Activated CD4-positive, alpha-beta T cell treated with anti-CD3 and anti-CD28 coated beads, Interleukin-2, amount 10 ng/mL, durations not matched to agents 7 days and 5 days (primary cell): ENCODE measurements around the gene EGLN1. TPM values are rescaled to one million over a fixed set of nuclear protein-coding genes. Genes with fewer than 3 reads are reported as not detected.

Experiments used
- CTCF ChIA-PET: fragments of 350-600 bp; sonication (Branson Sonifier 250); formaldehyde crosslinking; loops from one replicate; lab custom pipeline; 2021; ENCODE audit warnings: antibody characterized with exemption; lab: Charles Lee
- POLR2A ChIA-PET: fragments of 350-600 bp; sonication (Branson Sonifier 250); formaldehyde crosslinking; loops from one replicate; lab custom pipeline; 2021; ENCODE audit warnings: antibody characterized with exemption; lab: Charles Lee
- DNase-seq: peaks from one replicate; pipeline ENCODE4 v3.0.0-alpha.2; 2020
- H3K27ac Mint-ChIP-seq: one replicate; pipeline ENCODE4 v1.8.0; 2021; ENCODE audit warnings: mild to moderate bottlenecking, moderate library complexity, mixed read lengths
- H3K27me3 Mint-ChIP-seq: one replicate; pipeline ENCODE4 v1.8.0; 2021; ENCODE audit warnings: mixed read lengths
- H3K36me3 Mint-ChIP-seq: one replicate; pipeline ENCODE4 v1.8.0; 2021; ENCODE audit warnings: low read depth, mixed read lengths
- H3K4me1 Mint-ChIP-seq: one replicate; pipeline ENCODE4 v1.8.0; 2021; ENCODE audit warnings: mixed read lengths
- H3K4me3 Mint-ChIP-seq: one replicate; pipeline ENCODE4 v1.8.0; 2021; ENCODE audit warnings: mild to moderate bottlenecking, moderate library complexity, mixed read lengths
- H3K9me3 Mint-ChIP-seq: one replicate; pipeline ENCODE4 v1.8.0; 2021; ENCODE audit warnings: mixed read lengths
- total RNA-seq, 2 experiments: library from RNA; stranded (reverse); gene quantifications; one replicate each; pipeline ENCODE4 v1.2.3, GENCODE V29; 2021

EGLN1 gene
- total RNA-seq, 2 experiments from 2014 or later: 29.3 to 39.7 TPM

- peaks cover 8% of the 10 kb centered on the region for H3K4me1 Mint-ChIP-seq
- H3K27ac Mint-ChIP-seq: no peak overlapping the region
- H3K9me3 Mint-ChIP-seq: no peaks in the 10 kb centered on the region
Observed at GRCh38 chr1:231327617-231328016, 94.5 kb downstream of the EGLN1 start.

GRCh38 chr1:231326248-231326647 is 95.8 kb downstream of the EGLN1 start:
- Mint-ChIP-seq H3K4me3 (no peak overlapping the region), H3K27me3 (no peaks in the 10 kb centered on the region), H3K4me1 (peaks cover 4% of the 10 kb centered on the region), H3K9me3 (no peaks in the 10 kb centered on the region), H3K27ac (no peak overlapping the region), H3K36me3 (no peaks in the 10 kb centered on the region)
- POLR2A ChIA-PET: no interaction called here
- no peak for DNase-seq
- CTCF ChIA-PET: interaction anchor here (0.7 kb wide), 2 partner anchors 9 to 224 kb away, joined by 3 to 4 read pairs; no protein-coding TSS in a partner anchor

More at GRCh38 chr1:231327617-231328016, 94.5 kb downstream of the EGLN1 start:
- DNase-seq: no peak
- peaks cover 8% of the 10 kb centered on the region for H3K36me3 Mint-ChIP-seq
- CTCF ChIA-PET: interaction anchor here (1.6 kb wide), 1 partner anchor 10 kb away, joined by 5 read pairs; the partner anchor contains the start of genes EXOC8 and SPRTN
- no peak overlapping the region for H3K4me3 Mint-ChIP-seq
- POLR2A ChIA-PET: no interaction called here
- no peaks in the 10 kb centered on the region for H3K27me3 Mint-ChIP-seq

- Mint-ChIP-seq H3K36me3 (no peaks in the 10 kb centered on the region), H3K4me3 (no peak overlapping the region), H3K4me1 (peaks cover 2% of the 10 kb centered on the region), H3K27me3 (no peaks in the 10 kb centered on the region), H3K27ac (no peak overlapping the region), H3K9me3 (no peaks in the 10 kb centered on the region)
- ChIA-PET CTCF (interaction anchor here (1.2 to 1.5 kb wide), 2 partner anchors 11 to 13 kb away, joined by 4 read pairs; partner anchors contain the start of genes EXOC8 and SPRTN), POLR2A (no interaction called here)
- no peak for DNase-seq
Observed at GRCh38 chr1:231324660-231325059, 97.4 kb downstream of the EGLN1 start.

- H3K9me3 Mint-ChIP-seq: no peaks in the 10 kb centered on the region
- ChIA-PET CTCF (no interaction called here), POLR2A (no interaction called here)
- DNase-seq: no peak
- no peak overlapping the region for H3K27ac Mint-ChIP-seq
- H3K27me3 Mint-ChIP-seq: no peaks in the 10 kb centered on the region
- no peaks in the 10 kb centered on the region for H3K36me3 Mint-ChIP-seq
- H3K4me1 Mint-ChIP-seq: no peaks in the 10 kb centered on the region
- no peak overlapping the region for H3K4me3 Mint-ChIP-seq
Observed at GRCh38 chr1:231322880-231323530, 99.1 kb downstream of the EGLN1 start.

- Mint-ChIP-seq H3K27me3 (no peaks in the 10 kb centered on the region), H3K4me3 (no peak overlapping the region), H3K4me1 (peaks cover 3% of the 10 kb centered on the region), H3K36me3 (no peaks in the 10 kb centered on the region), H3K9me3 (no peaks in the 10 kb centered on the region), H3K27ac (no peak overlapping the region)
- POLR2A ChIA-PET: no interaction called here
- CTCF ChIA-PET: interaction anchor here (1.1 kb wide), 1 partner anchor 41 kb away, joined by 3 read pairs; no protein-coding TSS in a partner anchor
- DNase-seq: no peak
Observed at GRCh38 chr1:231319080-231319479, 103.0 kb downstream of the EGLN1 start.

- H3K27me3 Mint-ChIP-seq: no peaks in the 10 kb centered on the region
- H3K27ac Mint-ChIP-seq: no peak overlapping the region
- DNase-seq: no peak
- POLR2A ChIA-PET: no interaction called here
- H3K9me3 Mint-ChIP-seq: no peaks in the 10 kb centered on the region
- peaks cover 3% of the 10 kb centered on the region for H3K4me1 Mint-ChIP-seq
- CTCF ChIA-PET: interaction anchor here (1.1 kb wide), 1 partner anchor 41 kb away, joined by 3 read pairs; no protein-coding TSS in a partner anchor
- H3K36me3 Mint-ChIP-seq: no peaks in the 10 kb centered on the region
- no peak overlapping the region for H3K4me3 Mint-ChIP-seq
Observed at GRCh38 chr1:231318568-231318967, 103.5 kb downstream of the EGLN1 start.

GRCh38 chr1:231318015-231318355 is 104.1 kb downstream of the EGLN1 start:
- DNase-seq: no peak
- ChIA-PET POLR2A (no interaction called here), CTCF (interaction anchor here (1.1 to 3.0 kb wide), 2 partner anchors 20 to 40 kb away, joined by 3 to 14 read pairs; partner anchors contain the start of genes EXOC8 and SPRTN)
- Mint-ChIP-seq H3K27me3 (peaks cover 2% of the 10 kb centered on the region), H3K27ac (no peak overlapping the region), H3K36me3 (no peaks in the 10 kb centered on the region), H3K4me3 (no peak overlapping the region), H3K4me1 (peaks cover 3% of the 10 kb centered on the region), H3K9me3 (no peaks in the 10 kb centered on the region)

GRCh38 chr1:231317306-231318014 is 104.6 kb downstream of the EGLN1 start:
- peaks cover 2% of the 10 kb centered on the region for H3K27me3 Mint-ChIP-seq
- H3K9me3 Mint-ChIP-seq: no peaks in the 10 kb centered on the region
- ChIA-PET CTCF (interaction anchor here (1.1 to 3.0 kb wide), 3 partner anchors 9 to 21 kb away, joined by 3 to 14 read pairs (median 4); partner anchors contain the start of genes EXOC8 and SPRTN), POLR2A (no interaction called here)
- no peak overlapping the region for H3K4me3 Mint-ChIP-seq
- H3K4me1 Mint-ChIP-seq: peaks cover 3% of the 10 kb centered on the region
- H3K36me3 Mint-ChIP-seq: no peaks in the 10 kb centered on the region
- no peak overlapping the region for H3K27ac Mint-ChIP-seq
- DNase-seq: no peak

- ChIA-PET CTCF (interaction anchor here (0.6 to 3.0 kb wide), 11 partner anchors 11 to 1515 kb away, joined by 3 to 14 read pairs (median 3); partner anchors contain the start of genes EXOC8 and SPRTN), POLR2A (no interaction called here)
Observed at GRCh38 chr1:231315887-231316286, 106.2 kb downstream of the EGLN1 start.

More at GRCh38 chr1:231315887-231316286, 106.2 kb downstream of the EGLN1 start:
- H3K4me3 Mint-ChIP-seq: no peak overlapping the region
- DNase-seq: peak; percentile 39
- H3K27ac Mint-ChIP-seq: no peak overlapping the region
- peaks cover 2% of the 10 kb centered on the region for H3K27me3 Mint-ChIP-seq
- no peaks in the 10 kb centered on the region for H3K9me3 Mint-ChIP-seq
- no peaks in the 10 kb centered on the region for H3K36me3 Mint-ChIP-seq
- H3K4me1 Mint-ChIP-seq: peaks cover 3% of the 10 kb centered on the region

Other genes with a start within 250 kb of the EGLN1 start
- gene GNPAT, start 181.1 kb downstream of the EGLN1 start, total RNA-seq: 10 to 100 TPM; 38.6 to 40.1 TPM
- gene EXOC8, start 84.4 kb downstream of the EGLN1 start, total RNA-seq: 10 to 100 TPM; 20.6 to 21.9 TPM
- 10 to 100 TPM; 12.5 to 19.0 TPM for gene SPRTN, start 84.0 kb downstream of the EGLN1 start, total RNA-seq
- 10 to 100 TPM; 44.5 to 49.3 TPM for gene TSNAX, start 106.4 kb upstream of the EGLN1 start, total RNA-seq
- gene DISC1, start 204.5 kb upstream of the EGLN1 start, total RNA-seq: 10 to 100 TPM; 13.3 to 17.0 TPM